ENCODE data around the gene ZBTB20.
A peak's percentile ranks its signal among the peaks of the same experiment; 100 is the strongest.

Gene ZBTB20

DNA sequence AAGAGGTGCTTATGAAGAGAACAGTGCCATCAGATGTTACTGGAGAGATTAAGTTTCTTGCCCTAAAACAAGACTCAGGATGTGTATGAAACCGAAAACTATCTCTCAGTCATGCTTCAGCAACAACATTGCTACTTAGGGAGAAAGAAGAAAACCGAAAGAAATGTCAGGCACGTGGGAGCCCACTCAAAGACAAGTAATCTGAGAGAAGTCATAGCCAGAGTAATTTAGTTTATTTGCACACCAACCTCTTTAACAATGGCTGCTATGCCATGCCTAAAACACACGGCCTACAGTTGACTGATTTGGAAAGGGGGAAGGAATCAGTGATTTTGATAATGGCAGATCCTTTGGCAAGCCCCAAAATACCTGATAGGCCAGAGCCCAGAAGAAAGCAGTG, 690.3 kb downstream of the ZBTB20 start:
- TF ChIP-seq CTCF (IDR thresholded peaks at IDR 0.05; ENCODE audit: low read depth, low read length, missing control alignments): no peak
- no peak overlapping the region; the same call in 1 of the 2 replicates for H3K4me3 ChIP-seq (ENCODE audit: low read depth, low read length)
- peak; percentile 79 for DNase-seq (ENCODE audit: low read depth)

GRCh38 chr3:114455432-114455831, 691.7 kb downstream of the ZBTB20 start:
- DNase-seq (ENCODE audit: low read depth): no peak
- TF ChIP-seq CTCF (IDR thresholded peaks at IDR 0.05; ENCODE audit: low read depth, low read length, missing control alignments): no peak
- H3K4me3 ChIP-seq (ENCODE audit: low read depth, low read length): no peak overlapping the region; the same call in 1 of the 2 replicates

DNA sequence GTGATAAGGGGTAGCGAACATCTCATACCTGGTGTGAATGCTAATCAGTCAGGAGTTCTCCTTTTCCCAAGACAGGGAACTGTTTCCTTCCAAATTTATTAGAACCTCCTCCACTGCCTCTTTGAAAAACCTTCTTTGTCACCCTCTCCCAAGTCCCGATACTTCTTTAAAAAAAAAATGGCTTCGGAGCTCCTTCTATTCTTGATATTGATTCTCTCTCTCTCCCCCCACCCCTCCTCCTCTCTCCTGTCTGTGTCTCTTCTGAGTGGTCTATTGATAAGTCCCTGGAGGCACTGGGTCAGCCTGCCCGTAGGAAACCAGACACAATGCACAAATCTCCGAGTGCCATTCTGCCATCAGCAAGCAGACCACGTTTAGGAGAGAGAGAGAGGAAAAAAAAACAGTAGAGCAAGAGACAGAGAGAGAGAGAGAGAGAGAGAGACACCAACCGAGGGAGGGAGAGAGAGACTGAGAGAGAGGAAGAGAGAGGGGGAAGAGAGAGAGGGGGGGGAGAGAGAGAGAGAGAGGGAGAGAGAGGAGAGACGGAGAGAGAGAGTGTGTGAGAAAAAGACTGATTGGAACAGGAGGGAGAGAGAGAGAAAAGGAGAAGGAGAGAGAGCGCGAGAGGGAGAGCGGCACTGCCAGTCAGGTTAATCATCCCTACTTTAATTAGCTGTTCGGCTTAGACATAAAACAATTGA, 692.4 kb downstream of the ZBTB20 start:
- H3K4me3 ChIP-seq (ENCODE audit: low read depth, low read length): peak overlapping the region; percentile 60
- DNase-seq (ENCODE audit: low read depth): no peak
- no peak for TF ChIP-seq CTCF (IDR thresholded peaks at IDR 0.05; ENCODE audit: low read depth, low read length, missing control alignments)

DNA sequence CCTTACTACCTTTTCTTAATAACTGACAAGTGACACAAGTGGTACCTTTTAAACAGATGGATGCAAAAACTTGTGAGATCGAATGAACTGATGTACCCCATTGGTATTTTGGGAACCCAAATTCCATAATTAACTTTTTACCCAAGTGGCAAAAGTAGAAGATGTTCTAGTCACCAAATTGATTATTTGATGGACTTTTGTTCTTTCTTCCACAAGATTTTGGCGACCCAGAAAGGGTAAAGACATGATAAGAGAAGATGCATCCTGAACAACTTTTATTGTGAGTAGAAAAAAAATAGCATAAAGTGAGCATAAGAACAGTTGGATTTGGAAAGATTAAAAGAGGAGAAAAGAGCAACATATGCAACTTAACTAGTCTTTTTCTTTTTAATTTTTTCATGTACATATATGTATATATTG, 693.7 kb downstream of the ZBTB20 start:
- TF ChIP-seq CTCF (IDR thresholded peaks at IDR 0.05; ENCODE audit: low read depth, low read length, missing control alignments): no peak
- peak overlapping the region; percentile 26; the same call in 1 of the 2 replicates for H3K4me3 ChIP-seq (ENCODE audit: low read depth, low read length)
- no peak for DNase-seq (ENCODE audit: low read depth)

GRCh38 chr3:114452937-114453336, 694.2 kb downstream of the ZBTB20 start:
- TF ChIP-seq CTCF (IDR thresholded peaks at IDR 0.05; ENCODE audit: low read depth, low read length, missing control alignments): no peak
- DNase-seq (ENCODE audit: low read depth): no peak
- H3K4me3 ChIP-seq (ENCODE audit: low read depth, low read length): no peak overlapping the region; the same call in 1 of the 2 replicates

GRCh38 chr3:114452256-114452655, 694.8 kb downstream of the ZBTB20 start:
- DNase-seq (ENCODE audit: low read depth): no peak

More at GRCh38 chr3:114452256-114452655, 694.8 kb downstream of the ZBTB20 start:
- H3K4me3 ChIP-seq (ENCODE audit: low read depth, low read length): peak overlapping the region; percentile 16; the same call in 1 of the 2 replicates
- TF ChIP-seq CTCF (IDR thresholded peaks at IDR 0.05; ENCODE audit: low read depth, low read length, missing control alignments): no peak

All from GM12864 (cell line).